Effector memory CD4-positive, alpha-beta T cell (primary cell): ENCODE measurements around the gene PTPRK.

Experiments
- DNase-seq, 3 donors: peaks; one replicate each; pipeline ENCODE4 v3.0.0-alpha.2; 2020
- H3K27ac ChIP-seq: 2 replicates; pipeline ENCODE4 v1.7.0; 2013; ENCODE audit warnings: mild to moderate bottlenecking, low read length, moderate library complexity; ENCODE audit not compliant: insufficient read depth, poor library complexity, severe bottlenecking
- H3K27me3 ChIP-seq: replicated peaks from 2 replicates; pipeline ENCODE4 v1.7.0; 2013; ENCODE audit warnings: mild to moderate bottlenecking, low read length; ENCODE audit not compliant: insufficient read depth, control insufficient read depth, poor library complexity, severe bottlenecking
- H3K36me3 ChIP-seq: 2 replicates; pipeline ENCODE4 v1.7.0; 2013; ENCODE audit warnings: mild to moderate bottlenecking, low read length, moderate library complexity; ENCODE audit not compliant: control insufficient read depth, insufficient read depth
- H3K4me1 ChIP-seq: 2 replicates; pipeline ENCODE4 v1.7.0; 2013; ENCODE audit warnings: low read length, mild to moderate bottlenecking; ENCODE audit not compliant: control insufficient read depth, insufficient read depth, poor library complexity, severe bottlenecking
- H3K4me3 ChIP-seq: 2 replicates; pipeline ENCODE4 v1.7.0; 2013; ENCODE audit warnings: low read length, low read depth, mild to moderate bottlenecking; ENCODE audit not compliant: insufficient read depth, poor library complexity, severe bottlenecking
- H3K9me3 ChIP-seq: 2 replicates; pipeline ENCODE4 v1.7.0; 2013; ENCODE audit warnings: mild to moderate bottlenecking, low read length, moderate library complexity; ENCODE audit not compliant: control insufficient read depth

Gene PTPRK

GRCh38 chr6:128505603-128506002 is 14.8 kb downstream of the PTPRK start:
- no peaks in the 10 kb centered on the region for H3K4me1 ChIP-seq
- no peak overlapping the region for H3K27ac ChIP-seq
- DNase-seq: no peak

GRCh38 chr6:128504003-128504654 is 16.3 kb downstream of the PTPRK start:
- Histone ChIP-seq H3K4me1 (no peaks in the 10 kb centered on the region), H3K27ac (no peak overlapping the region), H3K36me3 (no peaks in the 10 kb centered on the region), H3K4me3 (no peak overlapping the region), H3K27me3 (no peaks in the 10 kb centered on the region), H3K9me3 (no peaks in the 10 kb centered on the region)
- DNase-seq: no peak

More at GRCh38 chr6:128505603-128506002, 14.8 kb downstream of the PTPRK start:
- H3K36me3 ChIP-seq: no peaks in the 10 kb centered on the region
- H3K9me3 ChIP-seq: no peaks in the 10 kb centered on the region
- H3K27me3 ChIP-seq: no peaks in the 10 kb centered on the region
- H3K4me3 ChIP-seq: no peak overlapping the region

- Histone ChIP-seq H3K27ac (no peak overlapping the region), H3K9me3 (no peaks in the 10 kb centered on the region), H3K4me3 (no peak overlapping the region), H3K36me3 (no peaks in the 10 kb centered on the region), H3K4me1 (no peaks in the 10 kb centered on the region), H3K27me3 (no peaks in the 10 kb centered on the region)
- DNase-seq: no peak
Measured at GRCh38 chr6:128500749-128501600, 19.4 kb downstream of the PTPRK start.

DNA sequence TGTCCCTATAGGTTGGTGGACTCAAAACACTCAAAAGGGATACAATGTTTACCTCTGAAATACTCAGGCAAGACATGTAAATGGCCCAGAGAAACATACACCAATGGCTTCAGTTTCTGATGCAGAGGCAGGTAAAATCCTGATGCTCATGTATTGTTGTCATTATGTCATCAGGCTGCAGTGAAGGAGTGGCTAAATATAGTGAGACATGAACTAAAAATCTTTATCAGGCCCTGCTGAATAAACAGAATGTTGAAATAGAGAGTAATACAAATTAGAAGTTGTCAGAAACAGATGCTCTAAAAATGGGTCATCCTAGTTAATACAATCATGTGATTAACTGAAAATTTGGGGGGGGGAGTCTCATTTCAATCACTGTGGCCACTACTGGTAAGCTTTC is 20.4 kb downstream of the PTPRK start:
- Histone ChIP-seq H3K4me3 (no peak overlapping the region), H3K27me3 (no peaks in the 10 kb centered on the region), H3K4me1 (no peaks in the 10 kb centered on the region), H3K36me3 (no peaks in the 10 kb centered on the region), H3K9me3 (no peaks in the 10 kb centered on the region), H3K27ac (no peak overlapping the region)
- DNase-seq: no peak

DNA sequence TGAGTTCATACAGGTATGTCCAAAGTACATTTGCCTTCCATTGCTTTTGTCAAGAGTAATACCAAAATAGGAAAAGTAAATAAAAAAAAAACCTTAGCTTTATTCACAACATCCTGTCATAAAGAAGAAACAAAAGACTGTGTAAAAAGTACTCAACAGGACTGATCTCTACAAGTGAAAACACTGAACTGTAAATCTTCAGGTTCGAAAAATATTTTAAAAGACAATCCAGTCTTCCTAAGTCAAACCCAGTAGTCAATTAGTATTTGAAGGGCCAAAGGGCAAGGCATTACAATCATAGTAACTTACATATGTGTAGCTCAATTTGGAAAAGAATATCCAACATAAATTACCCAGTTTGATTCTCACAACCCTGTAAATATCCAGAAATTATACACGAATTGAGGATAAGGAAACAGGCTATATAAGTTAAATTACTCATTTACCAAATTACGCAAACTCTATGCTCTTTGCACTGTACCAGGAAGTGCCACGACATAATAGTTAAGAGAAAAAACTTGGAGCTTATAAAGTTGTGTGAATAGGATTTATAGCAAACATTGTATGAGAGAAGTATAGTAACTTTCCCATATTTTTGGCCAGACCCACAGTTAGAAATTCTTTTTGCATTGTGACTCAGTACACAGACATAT is 21.2 kb downstream of the PTPRK start:
- H3K4me1 ChIP-seq: no peaks in the 10 kb centered on the region
- H3K27me3 ChIP-seq: no peaks in the 10 kb centered on the region
- no peak for DNase-seq
- H3K9me3 ChIP-seq: no peaks in the 10 kb centered on the region
- H3K27ac ChIP-seq: no peak overlapping the region
- H3K36me3 ChIP-seq: no peaks in the 10 kb centered on the region
- no peak overlapping the region for H3K4me3 ChIP-seq

- H3K27ac ChIP-seq: no peak overlapping the region
- no peaks in the 10 kb centered on the region for H3K9me3 ChIP-seq
- H3K4me3 ChIP-seq: no peak overlapping the region
- no peaks in the 10 kb centered on the region for H3K4me1 ChIP-seq
- H3K36me3 ChIP-seq: no peaks in the 10 kb centered on the region
- DNase-seq: no peak
- no peaks in the 10 kb centered on the region for H3K27me3 ChIP-seq
Measured at GRCh38 chr6:128498234-128498633, 22.2 kb downstream of the PTPRK start.

- DNase-seq: no peak
- Histone ChIP-seq H3K27ac (no peak overlapping the region), H3K36me3 (no peaks in the 10 kb centered on the region), H3K4me1 (no peaks in the 10 kb centered on the region), H3K9me3 (no peaks in the 10 kb centered on the region), H3K4me3 (no peak overlapping the region), H3K27me3 (no peaks in the 10 kb centered on the region)
Measured at GRCh38 chr6:128495536-128496333, 24.7 kb downstream of the PTPRK start.

- H3K36me3 ChIP-seq: no peaks in the 10 kb centered on the region
- no peaks in the 10 kb centered on the region for H3K27me3 ChIP-seq
- DNase-seq: no peak
- H3K27ac ChIP-seq: no peak overlapping the region
- no peaks in the 10 kb centered on the region for H3K9me3 ChIP-seq
- H3K4me3 ChIP-seq: no peak overlapping the region
- H3K4me1 ChIP-seq: no peaks in the 10 kb centered on the region
Measured at GRCh38 chr6:128494440-128494839, 26.0 kb downstream of the PTPRK start.

- Histone ChIP-seq H3K27me3 (no peaks in the 10 kb centered on the region), H3K36me3 (no peaks in the 10 kb centered on the region), H3K4me1 (no peaks in the 10 kb centered on the region), H3K4me3 (no peak overlapping the region), H3K9me3 (no peaks in the 10 kb centered on the region), H3K27ac (no peak overlapping the region)
- DNase-seq: no peak
Measured at GRCh38 chr6:128493877-128494276, 26.5 kb downstream of the PTPRK start.
